K562 (cell line): ENCODE measurements around the gene SDK1. TPM values are rescaled to one million over a fixed set of nuclear protein-coding genes. Genes with fewer than 3 reads are reported as not detected.

Experiments
- ATAC-seq: fragments of 200-7000 bp; cut with Tn5 transposase; 3 replicates; pipeline ENCODE4 v1.9.1; 2020; ENCODE audit warnings: moderate library complexity
- BruUV-seq: library from RNA; stranded (reverse); fragments of 400-500 nt; replicated peaks from 2 replicates; lab custom pipeline; 2021; lab: Mats Ljungman, UMichigan
- CTCF ChIA-PET: fragments of 300-600 bp; formaldehyde crosslinking; extraction: SDS; loops from one replicate; lab custom pipeline; 2021; ENCODE audit warnings: low intra/inter-chr PET ratio; lab: Yijun Ruan, JAX
- POLR2A ChIA-PET: fragments of 300-600, 350-650 bp; sonication (Branson Sonifier 250); formaldehyde crosslinking; extraction: SDS; loops from one replicate; lab custom pipeline; 2021; ENCODE audit warnings: antibody characterized with exemption, inconsistent platforms; lab: Yijun Ruan, JAX
- DNase-seq, 4 experiments: peaks; one replicate each; pipeline versions ENCODE4 v3.0.0 to v3.0.0-alpha.2; 2011 to 2018; ENCODE audit warnings: low spot score in 3 of 4, mixed read lengths in 3 of 4; ENCODE audit errors: extremely low read depth in 1 of 4
- FAIRE-seq: peaks from 2 replicates; lab custom pipeline; 2011; peaks lifted over from hg19 to GRCh38; lab: Jason Lieb, UNC
- H2AFZ ChIP-seq: 2 replicates; pipeline ENCODE4 v1.6.0; 2011; ENCODE audit warnings: low read depth, low read length, control low read depth, inconsistent platforms
- H3K27ac ChIP-seq: fragments of 200-600 bp; 3 replicates; pipeline ENCODE4 v1.8.0; 2011; ENCODE audit warnings: low read depth, mild to moderate bottlenecking, control low read depth, inconsistent platforms, low read length, moderate library complexity, mixed read lengths; ENCODE audit errors: extremely low read depth
- H3K27me3 ChIP-seq, 2 experiments: fragments of 300-600 bp in 1 of 2; 2 replicates in 1 of 2; 3 replicates in 1 of 2; pipeline versions ENCODE4 v1.6.0 to v1.8.0; 2011; ENCODE audit warnings: inconsistent platforms in 2 of 2, low read length in 2 of 2, mild to moderate bottlenecking in 1 of 2, mixed read lengths in 1 of 2, moderate library complexity in 1 of 2; ENCODE audit not compliant: control insufficient read depth in 2 of 2, insufficient read depth in 2 of 2
- H3K36me3 ChIP-seq: fragments of 300-600 bp; 3 replicates; pipeline ENCODE4 v1.8.0; 2011; ENCODE audit warnings: mild to moderate bottlenecking, low read length, inconsistent platforms; ENCODE audit not compliant: control insufficient read depth, insufficient read depth
- H3K4me1 ChIP-seq, 2 experiments: fragments of 200-600 bp in 1 of 2; replicated peaks in 1 of 2; 2 replicates in 1 of 2; 3 replicates in 1 of 2; pipeline versions ENCODE4 v1.5.1 to v1.8.0; 2011; ENCODE audit warnings: inconsistent platforms in 2 of 2, low read length in 2 of 2, mild to moderate bottlenecking in 1 of 2, mixed read lengths in 1 of 2, moderate library complexity in 1 of 2; ENCODE audit not compliant: control insufficient read depth in 2 of 2, insufficient read depth in 2 of 2
- H3K4me2 ChIP-seq: 2 replicates; pipeline ENCODE4 v1.6.1; 2011; ENCODE audit warnings: low read length, control low read depth, inconsistent platforms, mixed read lengths; ENCODE audit not compliant: insufficient read depth
- H3K4me3 ChIP-seq: fragments of 200-600 bp; sonication (generic), shearing (Covaris generic); 2 replicates; pipeline ENCODE4 v1.5.1; 2016; ENCODE audit warnings: control low read depth, inconsistent platforms
- H3K79me2 ChIP-seq: fragments of 200-600 bp; 3 replicates; pipeline ENCODE4 v1.8.0; 2011; ENCODE audit warnings: low read length, inconsistent platforms; ENCODE audit not compliant: control insufficient read depth, insufficient read depth
- H3K9ac ChIP-seq, 2 experiments: 2 replicates each; pipeline versions ENCODE4 v1.6.0 to v1.6.1; 2011; ENCODE audit warnings: low read depth in 2 of 2, low read length in 2 of 2, control low read depth in 1 of 2, inconsistent platforms in 1 of 2, mild to moderate bottlenecking in 1 of 2, mixed read lengths in 1 of 2; ENCODE audit not compliant: insufficient read depth in 1 of 2
- H3K9me1 ChIP-seq: one replicate; pipeline ENCODE4 v1.6.0; 2011; ENCODE audit warnings: inconsistent platforms, mild to moderate bottlenecking, low read length, moderate library complexity; ENCODE audit not compliant: control insufficient read depth, insufficient read depth
- H3K9me3 ChIP-seq: replicated peaks from 2 replicates; pipeline ENCODE4 v1.5.1; 2011; ENCODE audit warnings: low read depth, low read length, inconsistent platforms; ENCODE audit not compliant: control insufficient read depth, insufficient read depth
- H4K20me1 ChIP-seq: replicated peaks from 2 replicates; pipeline ENCODE4 v1.6.1; 2011; ENCODE audit warnings: low read length, inconsistent platforms, mixed read lengths; ENCODE audit not compliant: control insufficient read depth, insufficient read depth
- BRD9 ChIP-seq: fragments of 450-650 bp; IDR thresholded peaks from 2 replicates; pipeline ENCODE4 v1.6.1; 2018; ENCODE audit warnings: low read depth; ENCODE audit not compliant: partially characterized antibody
- CXXC5 ChIP-seq: fragments of 250-450 bp; sonication (Bioruptor Pico); IDR thresholded peaks from 2 replicates; pipeline ENCODE4 v1.8.0; 2022; ENCODE audit warnings: inconsistent platforms, mild to moderate bottlenecking, moderate library complexity
- GTF2F1 ChIP-seq: IDR thresholded peaks from 2 replicates; pipeline ENCODE4 v1.6.1; 2011; ENCODE audit warnings: low read depth, low read length, improper control_type of control experiment
- MAFG ChIP-seq: fragments of 450-650 bp; conservative IDR thresholded peaks from 2 replicates; pipeline ENCODE4 v1.6.1; 2016; ENCODE audit warnings: missing genetic modification characterization, missing compliant biosample characterization
- SMAD4 ChIP-seq: fragments of 250-450 bp; sonication (Bioruptor Pico); conservative IDR thresholded peaks from 2 replicates; pipeline ENCODE4 v1.8.0; 2021; ENCODE audit warnings: inconsistent platforms, mild to moderate bottlenecking, moderate library complexity
- TSC22D4 ChIP-seq: fragments of 450-650 bp; IDR thresholded peaks from 2 replicates; pipeline ENCODE4 v1.6.1; 2016; ENCODE audit warnings: missing genetic modification characterization, missing biosample characterization, control low read depth
- ZC3H8 ChIP-seq: fragments of 450-650 bp; IDR thresholded peaks from 2 replicates; pipeline ENCODE4 v1.6.1; 2017
- ZNF212 ChIP-seq: fragments of 450-650 bp; formaldehyde crosslinking; IDR thresholded peaks from 2 replicates; pipeline ENCODE4 v1.4.0; 2020; ENCODE audit warnings: mild to moderate bottlenecking
- WGBS: fragments of 100-300 bp; shearing (Covaris generic); methylation state at CpG from one replicate; pipeline ENCODE4 v1.1.6; 2016; ENCODE audit warnings: low coverage, mixed read lengths; ENCODE audit not compliant: insufficient coverage; ENCODE audit errors: missing lambda C conversion rate; 5-methylcytosine and 5-hydroxymethylcytosine counted together
- in situ Hi-C: fragments of 300-500 bp; cut with MboI; formaldehyde crosslinking; loops from 4 replicates; pipeline ENCODE4 v1.15.0; 2018; ENCODE audit warnings: inconsistent platforms, mixed read lengths
- intact Hi-C: fragments of 100-400 bp; cut with micrococcal nuclease; formaldehyde crosslinking; loops from 2 replicates; pipeline ENCODE4 v1.14.2; 2022
- polyA plus RNA-seq, 8 experiments: library from polyadenylated mRNA; depleted of rRNA in 4 of 8; stranded (reverse) in 5 of 8; unstranded in 3 of 8; fragments of >200 nt; fragmentation: Nextera tagmentation in 2 of 8; fragmentation: Illumina TruSeq in 1 of 8; extraction: Ambion mirVana in 2 of 8; extraction: Trizol in 1 of 8; gene quantifications; 2 replicates each; pipeline versions ENCODE4 v1.2.1 to v1.2.3, GENCODE V29; 2011 to 2014; ENCODE audit warnings: inconsistent platforms in 1 of 8, missing spikeins in 1 of 8
- total RNA-seq, 7 experiments: library from RNA; depleted of rRNA in 6 of 7; stranded (reverse); fragments of >200 nt in 6 of 7; fragmentation: Illumina TruSeq in 2 of 7; extraction: Trizol in 2 of 7; gene quantifications; 2 replicates each; pipeline versions ENCODE4 v1.2.1 to v1.2.3, GENCODE V29; 2011 to 2021; ENCODE audit warnings: low replicate concordance in 1 of 7
- TF ChIP-seq, protein P1 (sequence below): fragments of 250-450 bp; sonication (Bioruptor Pico); IDR thresholded peaks from 2 replicates; pipeline ENCODE4 v1.4.0; 2020; ENCODE audit warnings: mild to moderate bottlenecking

The SDK1 gene
- total and polyA plus RNA-seq, 9 of the 15 experiments (the other 6 are each of a cell fraction or from before 2014, with no cell fraction given), result 0.16 TPM; not detected in 8

DNA sequence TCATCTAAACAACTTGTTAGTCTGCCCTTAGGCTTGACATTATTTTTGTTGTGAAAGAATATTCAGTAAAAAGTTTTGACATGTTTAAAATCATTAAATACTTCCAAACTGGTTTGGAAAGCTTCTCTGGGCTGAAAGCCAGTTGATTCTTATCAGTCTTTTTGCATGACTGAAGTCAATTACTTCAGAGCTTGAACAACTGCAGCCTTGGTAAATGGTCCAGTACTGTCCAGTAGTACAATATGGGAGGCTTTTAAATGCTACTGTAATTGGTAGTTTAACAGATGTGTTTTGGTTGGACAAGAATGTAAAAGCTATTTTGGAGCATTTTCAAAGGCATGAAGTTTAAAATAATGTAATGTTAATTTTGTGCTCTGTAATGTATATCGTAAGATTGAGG, 103.4 kb downstream of the SDK1 start:
- no peaks in the 10 kb centered on the region for H3K79me2 ChIP-seq
- no peak for ATAC-seq
- no peaks in the 10 kb centered on the region for H3K9me3 ChIP-seq
- H4K20me1 ChIP-seq, result no peaks in the 10 kb centered on the region
- DNase-seq, result no peak
- WGBS, result 5% methylated on average over 1 of the region's 1 CpG
- BruUV-seq, result no TSS peak
- no peaks in the 10 kb centered on the region for H3K4me1 ChIP-seq
- POLR2A ChIA-PET, result interaction anchor here (0.5 to 0.7 kb wide), 2 partner anchors 18 to 683 kb away, joined by 3 to 4 read pairs; no protein-coding TSS in a partner anchor
- no peak for FAIRE-seq
- H3K27ac ChIP-seq, result no peak overlapping the region
- no peak overlapping the region for H3K9ac ChIP-seq
- H2AFZ ChIP-seq, result no peak overlapping the region
- CTCF ChIA-PET, result no interaction called here
- H3K4me3 ChIP-seq, result no peak overlapping the region
- H3K36me3 ChIP-seq, result no peaks in the 10 kb centered on the region
- in situ Hi-C loops (no loop called here), intact Hi-C loops (no loop called here)
- no peak for TF ChIP-seq TSC22D4 (tag)
- TF ChIP-seq BRD9, result no peak
- TF ChIP-seq CXXC5 (CRISPR knock-in tag), result no peak
- TF ChIP-seq ZNF212, result no peak
- TF ChIP-seq ZC3H8, result no peak
- no peaks in the 10 kb centered on the region for H3K9me1 ChIP-seq
- no peaks in the 10 kb centered on the region for H3K27me3 ChIP-seq
- H3K4me2 ChIP-seq, result no peak overlapping the region

DNA sequence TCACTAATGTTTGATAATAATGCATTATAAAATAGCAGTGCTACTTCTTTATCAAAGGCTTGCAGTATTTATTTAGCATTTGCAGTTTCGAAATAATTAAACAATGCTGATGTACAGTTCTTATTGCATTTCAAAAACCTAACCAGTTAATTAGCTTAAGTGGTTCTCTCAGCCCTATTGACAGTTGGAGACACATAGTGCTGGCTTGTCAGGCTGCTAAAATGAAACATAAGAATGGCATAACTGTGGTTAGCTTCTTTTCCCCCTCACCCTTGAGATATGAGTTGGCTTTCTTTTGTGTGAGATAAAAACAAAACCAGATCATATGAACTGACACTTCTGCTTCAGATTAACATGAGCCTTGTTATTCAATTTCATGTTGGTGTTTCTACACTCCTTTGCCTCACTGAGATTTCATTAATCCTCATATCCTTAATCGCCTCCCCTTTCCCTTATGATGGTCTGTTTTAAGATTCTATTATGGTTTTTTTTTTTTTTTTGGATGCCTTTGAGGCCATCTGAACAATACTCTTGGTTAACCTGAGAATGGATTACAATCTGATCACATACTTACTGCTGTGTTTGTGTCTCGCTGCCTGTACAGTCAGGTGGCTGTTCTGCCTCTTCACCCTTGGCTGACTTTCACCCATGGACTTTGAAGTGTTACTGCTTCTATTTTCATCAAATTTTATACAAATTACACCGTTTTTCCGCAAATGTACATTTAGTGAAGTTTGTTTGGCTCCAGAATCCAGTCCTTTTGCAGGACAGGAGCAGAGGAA, 108.0 kb downstream of the SDK1 start:
- no peaks in the 10 kb centered on the region for H4K20me1 ChIP-seq
- TF ChIP-seq MAFG (tag) (no peak), GTF2F1 (no peak), SMAD4 (CRISPR knock-in tag) (no peak)
- TF ChIP-seq, protein P1, sequence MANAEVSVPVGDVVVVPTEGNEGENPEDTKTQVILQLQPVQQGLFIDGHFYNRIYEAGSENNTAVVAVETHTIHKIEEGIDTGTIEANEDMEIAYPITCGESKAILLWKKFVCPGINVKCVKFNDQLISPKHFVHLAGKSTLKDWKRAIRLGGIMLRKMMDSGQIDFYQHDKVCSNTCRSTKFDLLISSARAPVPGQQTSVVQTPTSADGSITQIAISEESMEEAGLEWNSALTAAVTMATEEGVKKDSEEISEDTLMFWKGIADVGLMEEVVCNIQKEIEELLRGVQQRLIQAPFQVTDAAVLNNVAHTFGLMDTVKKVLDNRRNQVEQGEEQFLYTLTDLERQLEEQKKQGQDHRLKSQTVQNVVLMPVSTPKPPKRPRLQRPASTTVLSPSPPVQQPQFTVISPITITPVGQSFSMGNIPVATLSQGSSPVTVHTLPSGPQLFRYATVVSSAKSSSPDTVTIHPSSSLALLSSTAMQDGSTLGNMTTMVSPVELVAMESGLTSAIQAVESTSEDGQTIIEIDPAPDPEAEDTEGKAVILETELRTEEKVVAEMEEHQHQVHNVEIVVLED (CRISPR knock-in tag), result no peak
- TF ChIP-seq, all 486 proteins: peak for 0
- FAIRE-seq, result no peak
- intact Hi-C loops (no loop called here), in situ Hi-C loops (no loop called here)
- WGBS, result 0% methylated on average over 5 of the region's 5 CpGs
- Histone ChIP-seq H3K79me2 (no peaks in the 10 kb centered on the region), H3K9me3 (no peaks in the 10 kb centered on the region), H3K27ac (no peak overlapping the region), H3K36me3 (no peaks in the 10 kb centered on the region), H2AFZ (no peak overlapping the region), H3K27me3 (no peaks in the 10 kb centered on the region), H3K4me1 (no peaks in the 10 kb centered on the region), H3K9me1 (no peaks in the 10 kb centered on the region), H3K4me2 (no peak overlapping the region), H3K4me3 (no peak overlapping the region), H3K9ac (no peak overlapping the region)
- CTCF ChIA-PET, result no interaction called here
- no peak for DNase-seq
- POLR2A ChIA-PET, result no interaction called here
- no TSS peak for BruUV-seq
- no peak for ATAC-seq
